NT2/D1 (cell line): Measurements from ENCODE around the gene LCE1C.

Source experiments
- YY1 ChIP-seq: IDR thresholded peaks from 2 replicates; pipeline ENCODE4 v1.6.1; 2011; ENCODE audit not compliant: insufficient read length, insufficient read depth
- ZNF274 ChIP-seq: IDR thresholded peaks from 2 replicates; pipeline ENCODE4 v1.6.1; 2011; ENCODE audit warnings: mild to moderate bottlenecking, low read depth, low read length

DNA sequence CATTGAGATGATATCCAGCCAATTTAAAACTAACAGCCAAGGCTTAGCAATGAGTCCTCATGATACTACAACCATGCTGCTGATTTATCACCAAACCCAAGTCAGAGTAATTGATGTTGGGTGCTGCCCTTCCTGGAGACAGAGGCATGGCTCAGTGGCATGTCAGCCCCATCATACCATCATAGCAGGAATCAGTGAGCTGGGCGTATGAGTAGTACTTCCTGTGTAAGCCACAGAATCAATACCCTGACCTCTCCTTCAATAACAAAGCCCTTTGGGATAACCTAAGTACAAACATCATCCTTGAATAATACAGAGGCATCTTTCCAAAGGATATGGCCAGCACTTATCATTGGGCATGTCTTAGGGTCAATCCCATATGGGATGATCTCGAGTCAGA lies 23.4 kb downstream of the LCE1C start:
- TF ChIP-seq YY1 (no peak), ZNF274 (no peak)
